GM20000 (cell line): ENCODE data around the gene GORAB.

Experiments
- DNase-seq: peaks from one replicate; pipeline ENCODE4 v3.0.0; 2012; ENCODE audit warnings: low spot score
- CTCF ChIP-seq: IDR thresholded peaks from 2 replicates; pipeline ENCODE4 v1.5.1; 2012; ENCODE audit warnings: mild to moderate bottlenecking, control low read depth; ENCODE audit errors: extremely low read depth, missing control alignments

The GORAB gene

GRCh38 chr1:170503665-170504064 is 28.3 kb upstream of the GORAB start:
- TF ChIP-seq CTCF, result no peak
- no peak for DNase-seq

GRCh38 chr1:170510163-170510562 is 21.8 kb upstream of the GORAB start:
- DNase-seq, result no peak
- no peak for TF ChIP-seq CTCF

GRCh38 chr1:170511038-170511437 is 20.9 kb upstream of the GORAB start:
- no peak for DNase-seq
- TF ChIP-seq CTCF, result no peak

GRCh38 chr1:170513138-170513537 is 18.8 kb upstream of the GORAB start:
- DNase-seq, result no peak
- TF ChIP-seq CTCF, result no peak

- TF ChIP-seq CTCF, result no peak
- DNase-seq, result no peak
Observed at GRCh38 chr1:170518185-170518834, 13.7 kb upstream of the GORAB start.

GRCh38 chr1:170518965-170519364 is 13.0 kb upstream of the GORAB start:
- TF ChIP-seq CTCF, result no peak

GRCh38 chr1:170520601-170521000 is 11.4 kb upstream of the GORAB start:
- no peak for DNase-seq
- no peak for TF ChIP-seq CTCF

More at GRCh38 chr1:170518965-170519364, 13.0 kb upstream of the GORAB start:
- no peak for DNase-seq
